ACC112 (cell line): ENCODE measurements around the gene CITED2.

Source experiments
- H2AFZ ChIP-seq: fragments of 200-600 bp; sonication (generic); one replicate; pipeline ENCODE4 v1.6.0; 2017; ENCODE audit warnings: antibody characterized with exemption, low read length; ENCODE audit not compliant: unreplicated experiment
- H3K27ac ChIP-seq: fragments of 200-600 bp; sonication (generic); 2 replicates; pipeline ENCODE4 v1.5.1; 2014; ENCODE audit warnings: low read depth, mild to moderate bottlenecking, antibody characterized with exemption, low read length, moderate library complexity
- H3K27me3 ChIP-seq: fragments of 200-600 bp; sonication (generic); 2 replicates; pipeline ENCODE4 v1.6.1; 2014; ENCODE audit warnings: mild to moderate bottlenecking, antibody characterized with exemption, low read length, moderate library complexity, mixed read lengths; ENCODE audit not compliant: insufficient read depth
- H3K36me3 ChIP-seq: fragments of 200-600 bp; sonication (generic); 2 replicates; pipeline ENCODE4 v1.6.1; 2016; ENCODE audit warnings: mild to moderate bottlenecking, antibody characterized with exemption, low read length, moderate library complexity, mixed read lengths; ENCODE audit not compliant: insufficient read depth
- H3K4me1 ChIP-seq: fragments of 200-600 bp; sonication (generic); one replicate; pipeline ENCODE4 v1.6.1; 2016; ENCODE audit warnings: low read length, mixed read lengths; ENCODE audit not compliant: insufficient read depth, unreplicated experiment, control insufficient read depth
- H3K4me3 ChIP-seq: fragments of 200-600 bp; sonication (generic); 2 replicates; pipeline ENCODE4 v1.5.1; 2014; ENCODE audit warnings: mild to moderate bottlenecking, low read depth, low read length
- H3K79me2 ChIP-seq: fragments of 200-600 bp; sonication (generic); one replicate; pipeline ENCODE4 v1.6.0; 2016; ENCODE audit warnings: low read length; ENCODE audit not compliant: control insufficient read depth, unreplicated experiment, insufficient read depth

The CITED2 gene

DNA sequence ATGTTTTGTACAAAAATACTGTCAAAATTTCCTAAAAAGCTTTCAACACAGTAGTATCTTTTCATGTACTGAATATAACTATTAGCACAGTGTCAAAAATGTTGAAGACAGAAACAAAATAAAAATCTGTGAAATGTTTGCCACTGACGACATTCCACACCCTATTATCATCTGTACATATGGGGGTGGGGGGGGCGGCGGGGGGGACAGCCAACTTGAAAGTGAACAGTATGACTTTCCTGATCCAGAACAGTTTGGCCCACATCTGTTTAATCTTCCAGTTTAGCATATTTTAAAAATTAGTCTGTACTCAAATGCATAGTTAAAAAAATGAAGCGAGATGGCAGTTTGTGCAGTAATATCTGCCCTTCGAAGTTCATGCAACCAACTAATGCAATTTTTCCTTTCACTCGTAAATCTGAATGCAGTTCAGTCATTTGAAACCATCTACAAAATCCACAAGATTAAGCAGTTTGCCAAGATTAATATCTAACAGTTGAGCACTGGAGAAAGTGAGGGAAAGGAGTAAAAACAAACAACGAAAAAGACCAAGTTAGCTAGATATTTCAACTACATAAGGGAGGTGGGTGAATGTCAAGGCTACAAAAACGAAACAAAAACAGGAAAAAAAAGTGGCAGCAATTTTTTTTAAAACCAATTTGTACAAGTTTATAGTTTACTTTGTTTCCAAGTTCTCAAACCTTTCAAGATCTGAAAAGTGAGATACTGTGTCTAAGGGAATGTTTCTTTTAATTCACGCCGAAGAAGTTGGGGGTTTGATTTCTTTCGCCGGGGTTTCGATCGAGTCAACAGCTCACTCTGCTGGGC is 1.9 kb downstream of the CITED2 start:
- Histone ChIP-seq H2AFZ (no peak overlapping the region), H3K27me3 (no peaks in the 10 kb centered on the region), H3K4me3 (peak overlapping the region; percentile 94), H3K79me2 (peaks cover 32% of the 10 kb centered on the region), H3K27ac (peak overlapping the region; percentile 90), H3K36me3 (peaks cover 24% of the 10 kb centered on the region), H3K4me1 (peaks cover 29% of the 10 kb centered on the region)

DNA sequence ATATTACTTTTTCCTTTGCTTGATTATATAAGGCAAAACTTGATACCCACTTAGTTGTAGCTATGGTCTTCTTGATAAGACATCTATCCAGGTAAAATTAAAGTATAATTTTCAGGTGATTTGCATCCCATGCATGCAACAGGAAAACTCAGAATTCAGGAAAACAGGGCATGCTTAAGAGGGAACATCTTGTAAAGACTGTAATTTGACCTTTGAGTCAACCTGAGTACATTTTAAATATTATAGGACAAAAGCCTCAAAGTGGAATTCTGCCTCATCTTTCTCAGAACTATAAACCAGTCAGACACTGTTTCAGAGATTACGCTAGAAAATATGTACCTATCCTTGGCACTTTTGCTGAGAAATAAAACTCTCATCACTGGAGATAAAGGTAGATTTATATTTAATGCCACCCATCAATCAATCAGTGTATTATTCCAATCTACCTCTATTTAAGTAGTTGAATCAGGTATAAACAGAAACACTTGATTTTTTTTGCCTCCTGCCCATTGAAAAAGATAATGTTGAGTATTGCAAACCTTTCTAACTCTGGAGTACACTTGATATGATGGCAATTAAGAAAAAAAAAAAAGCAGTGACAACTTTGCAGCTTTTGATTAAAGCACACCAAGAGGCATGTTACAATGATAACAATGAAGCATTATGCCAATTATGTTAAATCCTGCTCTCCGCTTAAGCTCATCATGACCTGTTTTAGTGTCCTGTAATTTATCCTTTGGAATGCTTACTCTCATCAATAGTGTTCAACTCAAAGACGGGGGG is 2.8 kb downstream of the CITED2 start:
- peak overlapping the region; percentile 45 for H3K27ac ChIP-seq

GRCh38 chr6:139370999-139371345 is 3.5 kb downstream of the CITED2 start:
- Histone ChIP-seq H3K27ac (peak overlapping the region; percentile 45), H3K4me3 (peak overlapping the region; percentile 94), H2AFZ (no peak overlapping the region), H3K27me3 (no peaks in the 10 kb centered on the region), H3K79me2 (peaks cover 32% of the 10 kb centered on the region), H3K36me3 (peaks cover 24% of the 10 kb centered on the region), H3K4me1 (peaks cover 19% of the 10 kb centered on the region)

More for the DNA sequence above, 2.8 kb downstream of the CITED2 start:
- Histone ChIP-seq H3K79me2 (peaks cover 32% of the 10 kb centered on the region), H3K27me3 (no peaks in the 10 kb centered on the region), H2AFZ (no peak overlapping the region), H3K4me3 (peak overlapping the region; percentile 94), H3K36me3 (peaks cover 24% of the 10 kb centered on the region), H3K4me1 (peaks cover 25% of the 10 kb centered on the region)

DNA sequence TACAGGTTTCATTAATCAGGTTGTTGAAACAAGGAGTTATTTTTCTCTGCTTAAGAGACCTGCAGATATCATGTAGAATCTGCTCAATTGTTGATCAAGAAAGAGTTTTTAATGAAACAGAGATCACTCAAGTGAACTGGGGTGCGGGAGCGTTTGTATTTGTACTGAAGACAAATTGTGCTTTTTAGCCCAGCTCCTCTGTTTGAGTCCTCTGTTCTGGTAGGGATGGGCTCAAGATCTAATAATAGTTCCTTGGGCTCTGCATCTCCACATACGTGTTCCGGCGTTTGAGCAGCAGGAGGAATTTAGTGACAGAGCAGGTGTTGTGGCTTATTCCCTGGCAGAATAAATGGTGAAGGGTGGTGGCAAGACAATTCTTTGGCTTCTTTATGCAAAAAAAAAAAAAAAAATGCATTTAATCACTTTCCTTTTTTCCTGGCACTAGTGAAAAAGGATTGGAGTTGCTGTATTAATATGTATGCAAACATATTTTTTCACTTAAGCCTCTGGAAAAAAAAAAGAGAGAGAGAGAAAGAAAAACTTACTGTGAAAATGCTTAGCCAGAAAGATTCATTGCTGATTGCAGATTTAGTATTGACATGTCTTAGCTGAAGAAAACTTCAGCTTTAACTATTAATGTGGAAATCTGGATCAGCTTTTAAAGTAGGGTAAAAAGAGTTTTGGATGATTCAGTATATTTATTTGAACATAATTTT is 4.0 kb downstream of the CITED2 start:
- peaks cover 24% of the 10 kb centered on the region for H3K36me3 ChIP-seq
- peak overlapping the region; percentile 94 for H3K4me3 ChIP-seq
- peaks cover 19% of the 10 kb centered on the region for H3K4me1 ChIP-seq
- no peaks in the 10 kb centered on the region for H3K27me3 ChIP-seq
- H3K79me2 ChIP-seq = peaks cover 32% of the 10 kb centered on the region
- H2AFZ ChIP-seq = no peak overlapping the region
- H3K27ac ChIP-seq = peak overlapping the region; percentile 45

DNA sequence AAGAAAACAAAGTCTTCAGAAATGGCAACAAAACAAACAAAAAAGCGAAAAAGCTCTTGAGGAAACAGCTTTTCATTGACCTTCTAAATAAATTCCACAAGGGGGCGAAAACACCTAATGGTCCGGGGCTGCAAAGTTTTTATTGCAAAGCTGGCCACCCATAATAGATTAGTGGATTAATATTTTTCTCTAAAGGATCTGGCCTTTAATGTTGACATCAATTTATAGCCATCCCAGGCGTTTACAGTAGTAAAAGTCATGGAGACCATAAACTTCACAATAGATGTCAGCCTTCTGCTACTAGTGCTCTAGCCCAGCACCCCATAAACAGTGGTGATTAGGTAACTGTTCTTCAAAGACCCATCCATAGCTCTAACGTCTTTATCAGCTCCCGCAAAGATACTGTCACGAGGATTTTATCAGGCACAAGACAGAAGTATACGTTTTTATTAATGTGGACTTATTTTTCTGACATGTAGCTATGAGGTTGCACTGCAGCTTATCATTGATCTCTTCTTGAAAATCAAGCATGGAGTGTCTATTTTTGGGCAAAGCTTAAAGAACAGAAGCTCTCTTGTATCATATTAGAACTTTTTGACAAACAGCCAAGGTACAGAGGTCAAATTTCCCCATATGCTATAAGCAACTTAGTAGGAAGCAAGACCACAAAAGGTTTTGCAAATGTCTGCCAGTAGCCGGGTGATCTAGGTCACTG is 4.7 kb downstream of the CITED2 start:
- peaks cover 32% of the 10 kb centered on the region for H3K79me2 ChIP-seq
- H3K36me3 ChIP-seq = peaks cover 24% of the 10 kb centered on the region
- peaks cover 19% of the 10 kb centered on the region for H3K4me1 ChIP-seq
- peak overlapping the region; percentile 45 for H3K27ac ChIP-seq
- no peaks in the 10 kb centered on the region for H3K27me3 ChIP-seq
- no peak overlapping the region; the same call in 1 of the 2 replicates for H3K4me3 ChIP-seq
- H2AFZ ChIP-seq = no peak overlapping the region

GRCh38 chr6:139369068-139369467 is 5.4 kb downstream of the CITED2 start:
- H3K4me3 ChIP-seq = no peak overlapping the region
- H3K27me3 ChIP-seq = no peaks in the 10 kb centered on the region
- no peak overlapping the region for H3K27ac ChIP-seq
- peaks cover 24% of the 10 kb centered on the region for H3K36me3 ChIP-seq
- H3K79me2 ChIP-seq = peaks cover 29% of the 10 kb centered on the region
- H2AFZ ChIP-seq = no peak overlapping the region
- H3K4me1 ChIP-seq = peaks cover 19% of the 10 kb centered on the region

GRCh38 chr6:139368661-139369060 is 5.8 kb downstream of the CITED2 start:
- peaks cover 19% of the 10 kb centered on the region for H3K4me1 ChIP-seq

DNA sequence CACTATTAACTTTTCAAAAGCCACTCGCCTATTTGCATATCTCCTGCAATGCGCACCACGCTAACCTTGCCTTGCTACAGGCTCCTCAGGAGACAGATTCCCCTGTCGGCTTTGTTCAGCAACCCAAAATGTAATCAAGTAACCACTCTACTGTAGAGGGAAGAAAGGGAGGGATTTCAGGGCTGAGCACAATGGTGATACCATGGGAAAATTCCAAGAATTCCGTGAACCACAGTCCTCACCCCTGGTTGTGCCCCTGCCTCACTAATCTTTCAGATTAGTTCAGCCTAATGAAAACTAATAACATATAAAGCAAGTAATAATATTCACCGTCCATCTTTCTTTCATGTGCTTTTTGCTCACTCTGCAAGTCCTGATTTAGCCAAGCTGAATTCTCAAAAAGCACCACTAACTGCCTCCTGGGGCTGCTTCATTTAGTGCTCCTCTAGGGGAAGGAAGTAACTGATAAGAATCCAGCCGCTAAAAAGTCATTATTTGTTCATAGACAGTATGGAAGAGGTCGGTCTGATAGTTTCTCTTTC is 6.6 kb downstream of the CITED2 start:
- Histone ChIP-seq H3K4me3 (no peak overlapping the region), H3K27me3 (no peaks in the 10 kb centered on the region), H3K79me2 (peaks cover 17% of the 10 kb centered on the region), H3K4me1 (peaks cover 19% of the 10 kb centered on the region), H3K36me3 (peaks cover 14% of the 10 kb centered on the region), H3K27ac (no peak overlapping the region), H2AFZ (no peak overlapping the region)

More at GRCh38 chr6:139368661-139369060, 5.8 kb downstream of the CITED2 start:
- H2AFZ ChIP-seq = no peak overlapping the region
- peaks cover 22% of the 10 kb centered on the region for H3K36me3 ChIP-seq
- no peaks in the 10 kb centered on the region for H3K27me3 ChIP-seq
- peaks cover 24% of the 10 kb centered on the region for H3K79me2 ChIP-seq
- no peak overlapping the region for H3K27ac ChIP-seq
- H3K4me3 ChIP-seq = no peak overlapping the region

DNA sequence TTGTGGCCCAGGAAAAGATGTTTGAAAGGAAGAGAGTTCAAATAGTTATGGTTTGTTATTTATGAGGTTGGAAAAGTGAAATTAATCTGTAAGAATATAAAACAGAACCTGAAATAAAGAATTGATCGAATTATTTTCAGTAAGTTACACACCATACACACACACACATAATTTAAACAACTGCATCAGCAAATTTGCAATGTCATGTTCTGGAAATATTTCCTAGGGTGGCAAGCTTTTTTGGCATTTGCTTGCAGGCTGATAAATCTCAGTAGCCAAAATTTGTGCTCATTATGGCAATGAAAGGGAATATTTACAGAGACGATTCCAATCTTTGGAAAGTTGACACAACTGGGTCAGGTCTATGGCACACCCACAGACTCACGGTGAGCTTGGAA is 9.5 kb downstream of the CITED2 start:
- H3K79me2 ChIP-seq = no peaks in the 10 kb centered on the region
- no peaks in the 10 kb centered on the region for H3K27me3 ChIP-seq
- no peak overlapping the region for H3K27ac ChIP-seq
- peaks cover 6% of the 10 kb centered on the region for H3K4me1 ChIP-seq
- H3K4me3 ChIP-seq = no peak overlapping the region
- H3K36me3 ChIP-seq = no peaks in the 10 kb centered on the region
- H2AFZ ChIP-seq = peak overlapping the region; percentile 27
